Spleen (tissue), 11 donors: Measurements from ENCODE around the gene ZIK1. TPM values are rescaled to one million over a fixed set of nuclear protein-coding genes. Genes with fewer than 3 reads are reported as not detected.

Experiments used
- DNase-seq: peaks from one replicate; pipeline ENCODE4 v3.0.0-alpha.2; 2020
- H3K27ac ChIP-seq, 8 donors: fragments of 200-600 bp; sonication (generic) in 7 of 8; 1 replicate in 4 of 8; 2 replicates in 4 of 8; pipeline versions ENCODE4 v1.5.0 to v1.8.0; 2016 to 2021; ENCODE audit warnings: inconsistent platforms in 4 of 8, mild to moderate bottlenecking in 4 of 8, moderate library complexity in 1 of 8
- H3K27me3 ChIP-seq, 7 donors: fragments of 200-600 bp; sonication (generic) in 6 of 7; replicated peaks in 1 of 7; 1 replicate in 4 of 7; 2 replicates in 3 of 7; pipeline versions ENCODE4 v1.5.0 to v1.8.0; 2016 to 2021; ENCODE audit warnings: inconsistent platforms in 3 of 7, mild to moderate bottlenecking in 1 of 7
- H3K36me3 ChIP-seq, 6 donors: fragments of 200-600 bp; sonication (generic) in 5 of 6; 1 replicate in 4 of 6; 2 replicates in 2 of 6; pipeline versions ENCODE4 v1.5.0 to v1.8.0; 2016 to 2021; ENCODE audit warnings: inconsistent platforms in 2 of 6
- H3K4me1 ChIP-seq, 6 donors: fragments of 200-600 bp; sonication (generic) in 5 of 6; 1 replicate in 3 of 6; 2 replicates in 3 of 6; pipeline versions ENCODE4 v1.5.0 to v1.8.0; 2016 to 2021; ENCODE audit warnings: inconsistent platforms in 3 of 6
- H3K4me3 ChIP-seq, 8 donors: fragments of 200-600 bp; sonication (generic) in 7 of 8; 1 replicate in 4 of 8; 2 replicates in 4 of 8; pipeline versions ENCODE4 v1.5.0 to v1.8.0; 2016 to 2021; ENCODE audit warnings: inconsistent platforms in 4 of 8, mild to moderate bottlenecking in 4 of 8, moderate library complexity in 2 of 8
- H3K9me3 ChIP-seq, 8 donors: fragments of 200-600 bp; sonication (generic) in 7 of 8; 1 replicate in 4 of 8; 2 replicates in 4 of 8; pipeline versions ENCODE4 v1.5.0 to v1.8.0; 2016 to 2021; ENCODE audit warnings: inconsistent platforms in 4 of 8
- POLR2A ChIP-seq, 3 donors: fragments of 450-650 bp; IDR thresholded peaks; one replicate each; pipeline ENCODE4 v1.5.1; 2017; ENCODE audit warnings: antibody characterized with exemption in 3 of 3, mild to moderate bottlenecking in 1 of 3
- POLR2AphosphoS5 ChIP-seq, 3 donors: sonication (generic); formaldehyde crosslinking; IDR thresholded peaks; one replicate each; pipeline ENCODE4 v1.5.1; 2017; ENCODE audit warnings: antibody characterized with exemption in 3 of 3
- WGBS, 5 donors: extraction: QIAGEN DNeasy Blood & Tissue Kit in 3 of 5; methylation state at CpG; one replicate each; pipeline versions ENCODE4 v1.1.5 to v1.1.7; 2013 to 2018; 5-methylcytosine and 5-hydroxymethylcytosine counted together
- intact Hi-C: fragments of 100-400 bp; cut with DNase I; formaldehyde crosslinking; loops from one replicate; pipeline ENCODE4 v1.15.0; 2023; ENCODE audit warnings: low total_unique reads
- polyA plus RNA-seq, 3 donors: library from polyadenylated mRNA; stranded (reverse); fragments of 200-250 nt; gene quantifications; one replicate each; pipeline ENCODE4 v1.2.1, GENCODE V29; 2013
- total RNA-seq, 7 donors: library from RNA; depleted of rRNA in 3 of 7; stranded (reverse); fragments of >200 nt in 3 of 7; fragmentation: NEBNext Ultra II Directional in 4 of 7; extraction: Animal tissue kit (Norgen Biotek cat#: 25700) in 4 of 7; gene quantifications; one replicate each; pipeline versions ENCODE4 v1.1.0 to v1.2.1, GENCODE V29; 2016 to 2021
- TF ChIP-seq, protein P1 (sequence below), 11 experiments: fragments of 200-600 bp in 7 of 11; fragments of 450-650 bp in 4 of 11; sonication (generic) in 4 of 11; IDR thresholded peaks in 8 of 11; conservative IDR thresholded peaks in 3 of 11; 1 replicate in 7 of 11; 2 replicates in 4 of 11; pipeline versions ENCODE4 v1.4.0 to v1.8.0; 2016 to 2021; ENCODE audit warnings: antibody characterized with exemption in 11 of 11, inconsistent platforms in 4 of 11, mild to moderate bottlenecking in 1 of 11
- donor health status: healthy with polysubstance abuse.
- donor health status: DM: no; HTN: no; CAD: no; lungs with moderate emphysema.
- donor health status: DM: no; HTN: no; CAD: no.
- donor health status: Bipolar disorder and iron deficiency.
- donor health status: healthy.
- donor health status: DM: no; HTN: no; CAD: no.
- donor health status: DM: yes; HTN: yes; CAD: no.

ZIK1 gene
- total and polyA plus RNA-seq, 10 donors, result 3.4 to 12.0 (median 7.0) TPM

DNA sequence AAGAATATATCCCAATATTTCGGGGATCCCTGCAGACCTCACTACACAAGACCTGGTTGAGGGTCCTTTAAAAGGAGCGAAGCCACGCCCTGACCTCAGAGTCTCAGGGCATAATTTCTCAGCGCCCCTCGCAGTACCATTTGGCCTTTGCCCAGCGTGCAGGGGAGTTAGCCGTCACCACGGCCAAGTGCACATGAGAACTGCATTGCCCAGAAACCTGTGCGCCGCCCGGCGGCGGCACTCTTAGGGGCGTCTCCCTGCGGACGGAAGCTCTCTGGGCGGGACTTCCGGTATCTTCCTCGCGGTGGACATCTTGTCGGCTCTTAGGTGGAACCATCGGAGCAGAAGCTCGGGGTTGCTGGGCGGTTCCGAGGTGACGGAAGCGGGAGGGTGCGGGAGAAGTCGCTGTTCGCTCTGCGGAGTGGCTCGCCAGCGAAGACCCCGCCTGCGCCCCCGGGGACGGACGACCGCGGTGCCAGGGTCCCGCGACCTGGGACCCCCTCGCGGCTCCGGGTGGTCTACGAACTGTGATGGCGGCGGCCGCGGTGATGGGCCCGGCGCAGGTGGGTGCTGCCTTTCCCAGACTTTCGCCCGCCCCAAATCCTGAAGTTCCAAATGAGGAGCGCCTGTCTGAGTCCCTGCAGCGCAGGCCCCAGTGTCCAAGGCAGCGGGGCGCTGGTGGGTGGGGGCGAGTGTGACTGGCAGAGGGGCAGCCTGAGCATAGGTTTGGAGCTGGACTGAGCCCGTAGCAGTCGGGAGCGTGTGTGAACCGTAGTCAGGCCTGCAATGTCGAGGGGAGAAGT, 30.2 kb downstream of the ZIK1 start, which contains the start of gene ZNF134:
Gene ZNF134 (plus strand): TSS at position 302 of the 803 bp plus-strand sequence. CDS start 5,227 bp downstream, outside the sequence.
- Histone ChIP-seq H3K9me3 (peaks cover 13 to 78% (median 64%) of the 10 kb centered on the region in 8 donors), H3K27me3 (no peaks in the 10 kb centered on the region), H3K27ac (peak within 1 kb of the TSS; percentile 24 to 88 (median 79)), H3K4me1 (peaks cover 0 to 19% (median 13%) of the 10 kb centered on the region in 6 donors), H3K4me3 (peak within 1 kb of the TSS; percentile 75 to 96 (median 93)), H3K36me3 (peaks cover 29 to 43% (median 36%) of the 10 kb centered on the region in 6 donors)
- WGBS, 5 donors, result 2 to 4% (median 2%) methylated on average over 47 to 64 of the region's 64 CpGs
- intact Hi-C loops, result no loop called here
- peak; percentile 97 for DNase-seq
- TF ChIP-seq POLR2A (IDR thresholded peaks at IDR 0.05), result no peak
- TF ChIP-seq POLR2AphosphoS5 (IDR thresholded peaks at IDR 0.05), result peak; percentile 80 to 86 (median 85)
- TF ChIP-seq, protein P1, sequence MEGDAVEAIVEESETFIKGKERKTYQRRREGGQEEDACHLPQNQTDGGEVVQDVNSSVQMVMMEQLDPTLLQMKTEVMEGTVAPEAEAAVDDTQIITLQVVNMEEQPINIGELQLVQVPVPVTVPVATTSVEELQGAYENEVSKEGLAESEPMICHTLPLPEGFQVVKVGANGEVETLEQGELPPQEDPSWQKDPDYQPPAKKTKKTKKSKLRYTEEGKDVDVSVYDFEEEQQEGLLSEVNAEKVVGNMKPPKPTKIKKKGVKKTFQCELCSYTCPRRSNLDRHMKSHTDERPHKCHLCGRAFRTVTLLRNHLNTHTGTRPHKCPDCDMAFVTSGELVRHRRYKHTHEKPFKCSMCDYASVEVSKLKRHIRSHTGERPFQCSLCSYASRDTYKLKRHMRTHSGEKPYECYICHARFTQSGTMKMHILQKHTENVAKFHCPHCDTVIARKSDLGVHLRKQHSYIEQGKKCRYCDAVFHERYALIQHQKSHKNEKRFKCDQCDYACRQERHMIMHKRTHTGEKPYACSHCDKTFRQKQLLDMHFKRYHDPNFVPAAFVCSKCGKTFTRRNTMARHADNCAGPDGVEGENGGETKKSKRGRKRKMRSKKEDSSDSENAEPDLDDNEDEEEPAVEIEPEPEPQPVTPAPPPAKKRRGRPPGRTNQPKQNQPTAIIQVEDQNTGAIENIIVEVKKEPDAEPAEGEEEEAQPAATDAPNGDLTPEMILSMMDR (IDR thresholded peaks at IDR 0.05 in 8 of 11, conservative IDR thresholded peaks at IDR 0.05 in 3 of 11), result peak in 8 of 11 experiments; percentile 4 to 53 (median 30)

GRCh38 chr19:57615346-57615745, 31.4 kb downstream of the ZIK1 start:
- Histone ChIP-seq H3K4me1 (peaks cover 0 to 19% (median 13%) of the 10 kb centered on the region in 6 donors), H3K27ac (no peak overlapping the region), H3K9me3 (peaks cover 24 to 79% (median 68%) of the 10 kb centered on the region in 8 donors), H3K4me3 (peak overlapping the region in 5 of 8 donors; percentile 75 to 96 (median 87)), H3K36me3 (peaks cover 41 to 55% (median 48%) of the 10 kb centered on the region in 6 donors), H3K27me3 (no peaks in the 10 kb centered on the region)
- intact Hi-C loops, result no loop called here
- DNase-seq, result no peak
- TF ChIP-seq, protein P1 (IDR thresholded peaks at IDR 0.05 in 8 of 11, conservative IDR thresholded peaks at IDR 0.05 in 3 of 11), result no peak
- TF ChIP-seq POLR2AphosphoS5 (IDR thresholded peaks at IDR 0.05) (no peak), POLR2A (IDR thresholded peaks at IDR 0.05) (no peak)
- WGBS, 5 donors, result 84 to 99% (median 97%) methylated on average over 3 of the region's 3 CpGs

DNA sequence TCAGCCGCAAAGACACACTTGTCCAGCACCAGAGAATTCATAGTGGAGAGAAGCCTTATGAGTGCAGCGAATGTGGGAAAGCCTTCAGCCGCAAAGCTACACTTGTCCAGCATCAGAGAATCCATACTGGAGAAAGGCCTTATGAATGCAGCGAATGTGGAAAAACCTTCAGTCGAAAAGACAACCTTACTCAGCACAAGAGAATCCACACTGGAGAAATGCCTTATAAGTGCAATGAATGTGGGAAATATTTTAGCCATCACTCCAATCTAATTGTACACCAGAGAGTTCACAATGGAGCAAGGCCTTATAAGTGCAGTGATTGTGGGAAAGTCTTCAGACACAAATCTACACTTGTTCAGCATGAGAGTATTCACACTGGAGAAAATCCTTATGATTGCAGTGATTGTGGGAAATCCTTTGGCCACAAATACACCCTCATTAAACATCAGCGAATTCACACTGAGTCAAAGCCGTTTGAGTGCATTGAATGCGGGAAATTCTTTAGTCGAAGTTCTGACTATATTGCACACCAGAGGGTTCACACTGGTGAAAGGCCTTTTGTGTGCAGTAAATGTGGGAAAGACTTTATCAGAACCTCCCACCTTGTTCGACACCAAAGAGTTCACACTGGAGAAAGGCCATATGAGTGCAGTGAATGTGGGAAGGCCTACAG, 36.9 kb downstream of the ZIK1 start:
- TF ChIP-seq, protein P1 (IDR thresholded peaks at IDR 0.05 in 8 of 11, conservative IDR thresholded peaks at IDR 0.05 in 3 of 11), result no peak
- TF ChIP-seq POLR2A (IDR thresholded peaks at IDR 0.05) (no peak), POLR2AphosphoS5 (IDR thresholded peaks at IDR 0.05) (no peak)
- H3K4me3 ChIP-seq, result peak overlapping the region in 1 of 8 donors; percentile 91
- peaks cover 61 to 95% (median 80%) of the 10 kb centered on the region in 6 donors for H3K36me3 ChIP-seq
- WGBS, 5 donors, result 97 to 98% (median 97%) methylated on average over 10 of the region's 10 CpGs
- intact Hi-C loops, result no loop called here
- peaks cover 54 to 100% (median 100%) of the 10 kb centered on the region in 8 donors for H3K9me3 ChIP-seq
- no peaks in the 10 kb centered on the region for H3K27me3 ChIP-seq
- H3K4me1 ChIP-seq, result no peaks in the 10 kb centered on the region
- DNase-seq, result no peak
- H3K27ac ChIP-seq, result no peak overlapping the region
